ENCODE data around the gene ABLIM1. TPM values are rescaled to one million over a fixed set of nuclear protein-coding genes. Genes with fewer than 3 reads are reported as not detected.

Gene ABLIM1
- total and polyA plus RNA-seq, 2 of the 4 experiments (the other 2 are of a cell fraction): 7.7 to 9.9 TPM

DNA sequence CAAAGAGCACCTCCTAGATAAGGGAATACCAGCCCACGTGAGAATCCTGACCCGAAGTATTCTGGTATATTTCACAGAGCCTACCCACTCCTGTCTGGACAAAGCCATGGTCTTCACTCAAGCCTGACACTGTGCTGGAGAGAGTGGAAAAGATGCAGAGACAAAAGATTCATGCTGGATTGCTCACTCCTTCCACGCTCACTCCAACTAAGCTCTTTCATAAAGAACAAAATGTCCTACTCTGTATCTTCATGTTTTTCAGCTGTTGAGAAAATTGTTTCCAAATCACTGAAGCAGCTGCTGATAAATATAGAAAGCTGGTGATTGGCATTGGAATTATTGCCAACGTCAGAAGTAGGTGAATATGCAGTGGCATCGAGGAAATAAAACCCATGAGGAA, 106.0 kb downstream of the ABLIM1 start:
- Histone ChIP-seq H3K79me1 (ENCODE audit: low read depth in 1 of 2, low read length in 2 of 2) (no peaks in the 10 kb centered on the region), H3K4me2 (ENCODE audit: low read depth, low read length) (no peak overlapping the region)

More for the DNA sequence above, 106.0 kb downstream of the ABLIM1 start:
- Histone ChIP-seq H3K4me3 (ENCODE audit: insufficient read depth, low read depth, low read length) (no peak overlapping the region), H3K23ac (ENCODE audit: low read depth, low read length) (no peak overlapping the region), H4K5ac (ENCODE audit: low read depth, low read length) (no peak overlapping the region), H2BK15ac (ENCODE audit: low read depth, low read length) (no peak overlapping the region), H3K9ac (ENCODE audit: low read depth, low read length) (no peak overlapping the region), H4K91ac (ENCODE audit: insufficient read depth, low read depth, low read length) (no peak overlapping the region), H3K18ac (ENCODE audit: low read depth, low read length) (no peak overlapping the region), H4K20me1 (ENCODE audit: insufficient read depth, low read length) (peaks cover 4% of the 10 kb centered on the region; the same call in 1 of the 2 replicates), H2AK5ac (ENCODE audit: low read depth, low read length) (no peak overlapping the region), H2AK9ac (replicated peaks; ENCODE audit: low read depth, low read length, poor library complexity) (no peak overlapping the region), H2AFZ (replicated peaks; ENCODE audit: low read length, poor library complexity) (no peak overlapping the region), H3K9me1 (ENCODE audit: insufficient read depth, low read length) (peaks cover 4% of the 10 kb centered on the region; the same call in 1 of the 2 replicates), H3K27ac (ENCODE audit: insufficient read depth, low read length) (no peak overlapping the region), H4K8ac (ENCODE audit: low read depth in 2 of 2, low read length in 2 of 2) (no peak overlapping the region), H3K27me3 (ENCODE audit: control insufficient read depth, insufficient read depth, low read length) (peaks cover 7% of the 10 kb centered on the region), H3K56ac (ENCODE audit: extremely low read depth, insufficient read depth, low read length) (no peak overlapping the region), H3K14ac (replicated peaks; ENCODE audit: low read depth, low read length) (no peak overlapping the region), H2BK20ac (ENCODE audit: low read depth, low read length) (no peak overlapping the region), H2BK5ac (ENCODE audit: low read depth, low read length, poor library complexity, severe bottlenecking) (no peak overlapping the region), H3K36me3 (ENCODE audit: control insufficient read depth, insufficient read depth, low read length) (no peaks in the 10 kb centered on the region), H2BK120ac (ENCODE audit: low read depth, low read length) (no peak overlapping the region), H3K4me1 (ENCODE audit: control insufficient read depth, insufficient read depth, low read length) (no peaks in the 10 kb centered on the region), H3K4ac (ENCODE audit: low read depth, low read length) (no peak overlapping the region), H3K9me3 (ENCODE audit: control insufficient read depth, insufficient read depth, low read length) (peaks cover under 1% of the 10 kb centered on the region; the same call in 1 of the 2 replicates)
- TF ChIP-seq, protein P1, sequence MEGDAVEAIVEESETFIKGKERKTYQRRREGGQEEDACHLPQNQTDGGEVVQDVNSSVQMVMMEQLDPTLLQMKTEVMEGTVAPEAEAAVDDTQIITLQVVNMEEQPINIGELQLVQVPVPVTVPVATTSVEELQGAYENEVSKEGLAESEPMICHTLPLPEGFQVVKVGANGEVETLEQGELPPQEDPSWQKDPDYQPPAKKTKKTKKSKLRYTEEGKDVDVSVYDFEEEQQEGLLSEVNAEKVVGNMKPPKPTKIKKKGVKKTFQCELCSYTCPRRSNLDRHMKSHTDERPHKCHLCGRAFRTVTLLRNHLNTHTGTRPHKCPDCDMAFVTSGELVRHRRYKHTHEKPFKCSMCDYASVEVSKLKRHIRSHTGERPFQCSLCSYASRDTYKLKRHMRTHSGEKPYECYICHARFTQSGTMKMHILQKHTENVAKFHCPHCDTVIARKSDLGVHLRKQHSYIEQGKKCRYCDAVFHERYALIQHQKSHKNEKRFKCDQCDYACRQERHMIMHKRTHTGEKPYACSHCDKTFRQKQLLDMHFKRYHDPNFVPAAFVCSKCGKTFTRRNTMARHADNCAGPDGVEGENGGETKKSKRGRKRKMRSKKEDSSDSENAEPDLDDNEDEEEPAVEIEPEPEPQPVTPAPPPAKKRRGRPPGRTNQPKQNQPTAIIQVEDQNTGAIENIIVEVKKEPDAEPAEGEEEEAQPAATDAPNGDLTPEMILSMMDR (conservative IDR thresholded peaks at IDR 0.05; ENCODE audit: low read depth, low read length): no peak
- TF ChIP-seq RCOR1 (IDR thresholded peaks at IDR 0.05; ENCODE audit: insufficient replicate concordance, low read length) (no peak), BHLHE40 (IDR thresholded peaks at IDR 0.05; ENCODE audit: low read depth, low read length) (no peak)
- TF ChIP-seq, protein P2, sequence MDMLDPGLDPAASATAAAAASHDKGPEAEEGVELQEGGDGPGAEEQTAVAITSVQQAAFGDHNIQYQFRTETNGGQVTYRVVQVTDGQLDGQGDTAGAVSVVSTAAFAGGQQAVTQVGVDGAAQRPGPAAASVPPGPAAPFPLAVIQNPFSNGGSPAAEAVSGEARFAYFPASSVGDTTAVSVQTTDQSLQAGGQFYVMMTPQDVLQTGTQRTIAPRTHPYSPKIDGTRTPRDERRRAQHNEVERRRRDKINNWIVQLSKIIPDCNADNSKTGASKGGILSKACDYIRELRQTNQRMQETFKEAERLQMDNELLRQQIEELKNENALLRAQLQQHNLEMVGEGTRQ (IDR thresholded peaks at IDR 0.05; ENCODE audit: low read depth, low read length): no peak
- in situ Hi-C loops (cut with MboI; ENCODE audit: low sequenced_read_pairs) (loop anchor here (5.0 kb wide), 1 partner anchor 145 kb away; no protein-coding TSS in a partner anchor), intact Hi-C loops (cut with micrococcal nuclease) (loop anchor here (5.0 kb wide), 2 partner anchors 80 to 325 kb away; no protein-coding TSS in a partner anchor), dilution Hi-C loops (cut with HindIII; ENCODE audit: low sequenced_read_pairs, unreplicated experiment) (no loop called here)
- DNase-seq (no peak), ATAC-seq (ENCODE audit: low read depth) (no peak)
- ChIA-PET CTCF (interaction anchor here (1.1 to 1.3 kb wide), 4 partner anchors 143 to 234 kb away, joined by 3 to 5 read pairs (median 4); no protein-coding TSS in a partner anchor), POLR2A (ENCODE audit: unreplicated experiment) (no interaction called here)
- no CpG with 5 or more reads among the region's 5 CpGs for WGBS, 2 experiments (ENCODE audit: extremely low coverage in 2 of 2, insufficient read length in 1 of 2)
- BruUV-seq (replicated peaks): no TSS peak

Data from IMR-90 (cell line).